Stimulated activated CD8-positive, alpha-beta memory T cell treated with anti-CD3 and anti-CD28 coated beads, Interleukin-2, amount 100 ng/mL, for 1 hour (primary cell): Measurements from ENCODE around the gene GRAP.

Experiments
- DNase-seq, 2 donors: peaks; one replicate each; pipeline ENCODE4 v3.0.0-alpha.2; 2020; ENCODE audit warnings: low read depth in 2 of 2

GRAP gene

DNA sequence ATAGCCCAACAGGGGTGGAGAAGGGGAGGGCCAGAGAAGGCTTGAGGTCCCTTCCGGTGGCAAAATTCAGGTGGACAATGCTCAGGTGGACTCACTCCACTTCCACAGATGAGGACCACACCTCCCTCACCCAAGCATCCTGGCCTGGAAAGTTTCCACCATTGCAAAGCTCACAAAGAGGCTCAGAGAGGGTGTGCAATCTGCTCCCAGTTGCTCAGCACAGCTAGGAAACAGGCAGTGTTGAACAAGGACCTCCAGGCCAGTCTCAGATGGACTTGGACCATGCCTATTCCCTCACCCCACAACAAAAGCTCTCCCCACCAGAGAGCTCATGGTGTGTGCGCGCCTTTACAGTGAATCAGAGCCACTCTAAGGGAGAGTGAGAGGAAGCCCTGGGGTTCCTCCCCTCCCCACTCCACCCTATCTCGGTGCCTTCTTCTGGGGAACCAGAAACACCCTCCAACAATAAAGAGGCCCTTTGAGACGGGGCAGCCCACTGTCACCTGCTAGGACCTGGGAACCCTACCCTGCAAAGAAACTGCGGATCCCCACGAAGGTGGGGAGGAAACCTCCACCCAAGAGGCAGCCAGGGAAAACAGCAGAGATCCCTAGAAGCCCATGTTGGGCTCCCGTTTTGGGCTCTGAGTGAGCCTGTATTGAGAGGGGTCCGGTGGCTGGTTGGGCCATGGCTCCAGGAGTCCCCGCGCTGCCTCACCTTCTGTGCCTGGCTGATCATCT lies 43.8 kb downstream of the GRAP start:
- DNase-seq, result no peak

DNA sequence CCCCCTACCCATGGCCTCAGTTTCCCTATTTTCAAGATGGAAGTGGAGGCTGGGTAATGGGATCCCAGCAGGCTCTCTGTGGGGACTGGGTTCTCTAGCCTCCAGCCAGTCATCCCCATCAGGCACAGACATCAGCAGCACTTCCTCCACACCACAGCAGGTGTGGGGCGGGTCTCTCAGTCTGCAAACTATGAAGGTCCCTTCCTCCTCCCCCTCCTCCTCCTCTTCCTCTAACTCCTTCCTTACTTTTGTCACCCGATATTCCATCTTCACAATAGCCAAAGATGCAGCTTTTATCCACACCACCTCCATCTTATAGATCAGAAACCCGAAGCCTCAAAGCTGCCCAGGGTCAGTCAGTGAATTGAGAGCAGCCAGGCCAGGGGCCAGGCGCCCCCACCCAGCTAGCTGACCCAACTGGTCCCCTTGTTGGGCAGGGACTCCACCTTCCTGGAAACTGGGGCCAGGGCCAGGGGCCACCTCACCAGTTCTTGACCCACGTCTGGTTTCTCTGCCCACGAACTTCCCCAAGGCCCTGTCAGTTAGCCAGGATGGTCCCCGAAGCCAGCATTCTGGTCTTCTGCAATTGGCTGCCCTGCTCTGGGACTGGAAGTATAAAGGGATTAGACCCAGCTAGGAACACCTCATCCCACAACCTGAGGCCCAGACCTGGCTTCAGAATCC lies 44.7 kb downstream of the GRAP start:
- DNase-seq, result no peak

DNA sequence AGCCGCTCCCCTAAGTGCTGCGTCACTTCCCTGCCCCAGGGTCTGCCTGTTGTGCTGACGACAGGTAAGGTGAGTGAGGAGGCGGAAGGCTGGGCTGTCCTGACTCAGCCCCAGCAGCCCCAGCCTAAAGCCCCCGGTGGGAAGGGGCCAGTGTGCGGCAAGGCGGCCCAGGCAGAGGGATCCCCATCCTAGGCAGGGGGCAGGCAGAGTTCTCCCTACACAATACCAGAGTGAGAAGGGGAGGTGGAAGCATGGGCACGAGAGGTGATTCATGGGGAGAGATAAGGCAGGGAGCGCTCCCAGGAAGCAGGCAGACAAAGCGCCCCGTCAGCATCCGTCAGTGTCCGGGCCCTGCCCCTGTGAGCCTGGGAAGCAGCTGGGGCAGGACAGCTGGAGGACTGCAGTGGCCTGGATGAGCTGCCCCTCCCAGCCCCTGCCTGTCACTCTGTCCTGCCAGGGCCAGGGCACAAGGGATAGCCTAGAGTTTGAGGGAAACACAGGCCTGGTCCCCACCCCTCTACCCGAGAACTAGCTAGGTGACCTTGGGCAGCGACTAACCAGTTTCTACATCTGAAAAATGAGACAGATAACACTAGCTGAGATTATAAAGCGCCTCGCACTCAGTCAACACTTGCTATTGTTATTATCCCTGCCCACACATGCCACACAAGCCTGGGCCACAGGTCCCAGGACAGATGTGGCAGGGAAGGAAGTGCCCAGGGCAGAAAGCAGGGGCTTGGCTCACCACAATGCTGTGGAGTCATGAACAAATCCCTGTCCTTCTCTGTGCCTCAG lies 46.0 kb downstream of the GRAP start:
- DNase-seq, result no peak

GRCh38 chr17:18999911-19000310 lies 46.8 kb downstream of the GRAP start:
- no peak for DNase-seq

DNA sequence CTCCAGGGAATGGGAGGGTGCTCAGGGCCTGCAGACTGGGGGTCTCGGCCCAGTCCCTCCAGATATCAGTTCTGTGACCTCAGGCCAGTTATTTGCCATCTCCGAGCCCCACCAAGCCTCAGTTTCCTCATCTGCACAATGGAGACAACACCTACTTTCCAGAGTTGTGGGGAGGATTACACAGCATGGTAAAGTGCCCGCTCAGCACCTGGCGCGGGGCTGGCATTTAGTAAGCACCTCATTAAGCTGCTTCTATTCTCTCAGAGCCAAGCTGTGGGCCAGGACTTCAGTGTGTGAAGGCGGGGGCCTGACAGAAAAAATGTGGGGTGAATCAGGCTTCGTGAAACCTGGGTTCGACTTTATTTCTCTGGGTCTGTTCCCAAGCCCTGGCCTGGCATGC lies 47.4 kb downstream of the GRAP start:
- DNase-seq, result no peak

GRCh38 chr17:18997650-18998196 lies 49.0 kb downstream of the GRAP start:
- DNase-seq, result no peak

DNA sequence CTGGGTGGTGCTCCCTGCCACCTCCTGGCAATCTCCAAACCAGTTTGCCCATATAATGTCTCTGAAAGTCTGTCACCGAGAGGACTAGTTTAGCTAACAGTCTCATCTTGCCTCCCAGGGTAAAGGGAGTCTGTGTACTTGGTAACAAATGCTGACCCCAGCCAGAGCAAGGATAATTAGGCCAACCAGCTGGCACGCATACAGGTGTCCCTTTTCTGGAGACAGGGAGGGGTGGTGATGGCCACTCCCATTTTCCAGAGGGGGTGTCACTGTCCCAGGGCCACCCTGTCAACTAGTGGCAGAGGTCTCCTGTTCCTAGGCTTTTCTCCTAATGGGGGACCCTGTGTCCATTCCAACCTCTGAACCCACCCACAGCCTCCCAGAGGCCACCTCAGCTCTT lies 50.3 kb downstream of the GRAP start:
- no peak for DNase-seq

GRCh38 chr17:18995220-18995619 lies 51.5 kb downstream of the GRAP start:
- no peak for DNase-seq

GRCh38 chr17:18994631-18995030 lies 52.1 kb downstream of the GRAP start:
- no peak for DNase-seq

DNA sequence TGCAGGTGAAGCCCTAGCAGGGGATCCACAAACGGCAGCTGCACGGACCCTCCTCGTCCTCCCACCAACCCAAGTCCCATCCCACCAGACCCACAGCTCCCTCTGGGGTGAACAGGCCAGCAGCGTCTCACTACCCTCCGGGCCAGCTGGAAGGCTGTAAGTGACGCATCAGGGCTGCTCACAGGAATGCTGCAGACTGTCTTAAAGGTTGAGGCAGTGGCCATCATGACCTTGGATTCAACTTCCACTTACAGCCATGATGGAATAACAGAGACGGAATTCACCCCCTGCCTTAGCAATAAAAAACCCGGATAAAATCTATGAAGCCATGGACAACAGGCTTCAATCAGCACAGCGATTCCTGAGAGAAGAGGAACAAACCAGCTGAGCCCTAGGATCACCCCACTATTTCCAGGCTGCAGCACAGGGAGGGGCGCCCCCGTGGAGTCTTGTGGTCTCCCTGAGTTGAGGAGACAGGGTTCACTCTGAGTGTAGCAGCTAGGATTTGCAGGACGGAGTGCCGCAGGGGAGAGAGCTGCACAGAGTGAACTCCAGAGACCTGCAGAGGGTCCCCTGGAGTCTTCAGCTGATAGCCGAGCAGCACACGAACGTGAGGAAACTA lies 52.7 kb downstream of the GRAP start:
- no peak for DNase-seq

DNA sequence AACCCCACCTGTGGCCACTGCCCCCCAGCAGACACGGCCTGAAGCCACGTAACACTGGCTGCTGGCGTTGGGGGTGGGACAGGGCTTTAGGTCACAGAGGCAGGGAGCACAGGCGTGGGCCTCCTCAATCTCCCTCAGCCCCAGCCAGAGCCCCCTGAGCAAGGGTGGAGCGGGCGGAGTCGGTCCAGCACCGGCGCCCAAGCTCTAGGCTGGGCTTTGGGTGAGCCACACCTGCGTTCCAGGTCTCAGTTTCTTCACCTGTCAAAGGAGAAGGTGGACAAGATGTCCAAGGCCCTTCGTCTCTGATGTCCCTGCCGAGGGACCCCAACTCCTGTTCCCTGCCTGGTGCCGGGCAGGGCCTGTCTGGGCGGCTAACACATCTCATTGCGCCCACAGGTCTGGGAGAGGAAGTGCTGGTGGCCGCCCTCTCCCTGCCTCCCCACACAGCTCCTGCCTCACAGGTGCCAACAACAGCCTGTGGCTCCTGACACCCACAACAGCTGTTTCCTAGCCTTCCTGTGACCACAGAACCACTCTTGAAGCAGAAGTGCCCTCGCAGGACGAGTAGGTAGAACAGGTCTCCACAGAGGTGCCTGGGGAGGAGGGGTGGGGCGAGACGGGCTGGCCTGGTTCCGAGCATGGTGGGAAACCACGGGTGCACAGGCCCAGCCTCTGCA lies 54.2 kb downstream of the GRAP start:
- DNase-seq, result no peak

DNA sequence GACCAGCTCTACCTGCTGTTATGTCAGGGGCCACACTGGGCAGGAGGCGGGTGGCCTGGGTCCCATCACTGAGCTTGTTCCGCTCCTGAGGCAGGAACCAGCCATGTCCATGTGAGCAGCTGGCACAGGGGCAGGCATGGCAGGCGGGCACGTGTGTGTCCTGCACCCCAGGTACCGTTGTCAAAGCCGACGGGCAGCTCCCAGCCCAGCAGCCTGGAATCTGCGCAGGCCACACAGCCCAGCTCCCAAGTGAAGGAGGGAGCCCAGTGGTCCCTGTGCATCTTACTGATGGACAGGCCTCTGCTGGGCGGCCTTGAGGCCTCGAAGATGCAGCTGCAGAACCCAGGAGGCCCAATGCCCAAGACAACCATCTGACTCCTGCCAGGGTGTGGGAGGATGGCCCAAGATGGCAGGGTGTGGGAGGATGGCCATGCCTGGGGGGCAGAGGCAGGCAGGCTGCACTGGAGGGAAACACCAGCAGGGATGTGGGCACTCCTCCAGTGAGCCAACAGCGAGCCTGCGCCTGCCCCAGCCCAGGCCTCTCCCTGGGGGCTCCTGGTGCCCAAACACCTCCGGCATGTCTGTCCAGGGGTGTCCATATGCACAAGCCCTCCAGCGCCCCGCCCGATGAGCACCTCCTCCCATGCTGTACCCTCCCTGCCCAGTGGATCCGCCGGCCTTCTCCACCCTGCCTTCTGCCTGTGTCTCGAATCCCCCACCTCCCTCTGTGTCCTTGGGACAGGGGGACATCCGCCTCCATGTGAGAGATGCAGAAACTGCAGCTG lies 55.0 kb downstream of the GRAP start:
- DNase-seq, result no peak

DNA sequence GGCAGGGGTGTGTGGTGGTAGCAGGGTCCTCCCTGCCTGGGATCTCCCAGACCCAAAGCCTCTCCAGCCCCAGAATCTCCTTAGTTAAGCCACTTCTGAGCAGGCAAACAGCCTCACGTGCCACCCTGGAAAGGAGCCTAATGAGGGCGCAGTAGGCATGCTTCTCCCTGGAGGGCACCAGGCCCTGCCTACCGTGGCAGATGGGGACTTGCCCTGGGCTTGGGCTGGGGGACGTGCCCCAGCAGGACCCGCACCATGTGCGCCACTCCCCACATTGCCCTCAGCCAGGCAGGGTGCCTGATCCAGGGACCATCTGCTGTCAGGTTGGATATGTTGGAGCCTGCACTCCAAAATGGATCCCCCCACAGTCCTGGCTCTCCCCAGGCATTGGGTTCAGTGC lies 56.4 kb downstream of the GRAP start:
- no peak for DNase-seq

- DNase-seq, result no peak
Measured at GRCh38 chr17:18988546-18989173, 58.1 kb downstream of the GRAP start.

GRCh38 chr17:18987862-18988545 lies 58.8 kb downstream of the GRAP start:
- DNase-seq, result no peak

- DNase-seq, result no peak
Measured at GRCh38 chr17:18987230-18987610, 59.5 kb downstream of the GRAP start.

GRCh38 chr17:18986541-18987229 lies 60.1 kb downstream of the GRAP start:
- DNase-seq, result no peak

GRCh38 chr17:18985475-18985874 lies 61.3 kb downstream of the GRAP start:
- no peak for DNase-seq
